GM20431 (cell line): Measurements from ENCODE around the gene CDK5.

Experiments used
- in situ Hi-C: fragments of 300-500 bp; cut with MseI, MboI; formaldehyde crosslinking; loops from one replicate; pipeline ENCODE4 v1.15.0; 2020; ENCODE audit warnings: low sequenced_read_pairs; ENCODE audit not compliant: unreplicated experiment

CDK5 gene

GRCh38 chr7:151075662-151075971 is 17.9 kb upstream of the CDK5 start:
- in situ Hi-C loops: no loop called here

- in situ Hi-C loops: no loop called here
Observed at GRCh38 chr7:151074817-151075661, 17.3 kb upstream of the CDK5 start.

- in situ Hi-C loops: no loop called here
Observed at GRCh38 chr7:151073990-151074389, 16.3 kb upstream of the CDK5 start.

GRCh38 chr7:151071032-151071866 is 13.6 kb upstream of the CDK5 start:
- in situ Hi-C loops: no loop called here

- in situ Hi-C loops: no loop called here
Observed at GRCh38 chr7:151070574-151070960, 12.9 kb upstream of the CDK5 start.

- in situ Hi-C loops: no loop called here
Observed at GRCh38 chr7:151069841-151070573, 12.3 kb upstream of the CDK5 start.

- in situ Hi-C loops: no loop called here
Observed at GRCh38 chr7:151068069-151068773, 10.5 kb upstream of the CDK5 start.

GRCh38 chr7:151066273-151066974 is 8.7 kb upstream of the CDK5 start:
- in situ Hi-C loops: no loop called here

- in situ Hi-C loops: no loop called here
Observed at GRCh38 chr7:151065516-151065915, 7.8 kb upstream of the CDK5 start.

- in situ Hi-C loops: no loop called here
Observed at GRCh38 chr7:151064993-151065392, 7.3 kb upstream of the CDK5 start.

GRCh38 chr7:151064454-151064853 is 6.8 kb upstream of the CDK5 start:
- in situ Hi-C loops: no loop called here

- in situ Hi-C loops: no loop called here
Observed at GRCh38 chr7:151063212-151063561, 5.5 kb upstream of the CDK5 start.

GRCh38 chr7:151062399-151063211 is 4.9 kb upstream of the CDK5 start:
- in situ Hi-C loops: no loop called here

- in situ Hi-C loops: no loop called here
Observed at GRCh38 chr7:151062111-151062398, 4.4 kb upstream of the CDK5 start.

GRCh38 chr7:151061213-151062110 is 3.8 kb upstream of the CDK5 start:
- in situ Hi-C loops: no loop called here

GRCh38 chr7:151060416-151061212 is 2.9 kb upstream of the CDK5 start:
- in situ Hi-C loops: no loop called here

- in situ Hi-C loops: no loop called here
Observed at GRCh38 chr7:151060113-151060415, 2.4 kb upstream of the CDK5 start.
